ENCODE measurements around the gene GSTA5. TPM values are rescaled to one million over a fixed set of nuclear protein-coding genes. Genes with fewer than 3 reads are reported as not detected.
"Not testable (repeated sequence)": the region's sequence is repeated elsewhere in the genome, so short reads cannot be mapped to it uniquely, and the experiment has no call there.

The GSTA5 gene
- not detected for total RNA-seq

- H3K4me3 Mint-ChIP-seq: no peak within 1 kb of the TSS
- no peaks in the 10 kb centered on the region for H3K36me3 Mint-ChIP-seq
- no peak for ATAC-seq
- peaks cover 23 to 34% of the 10 kb centered on the region in 2 donors for H3K27me3 Mint-ChIP-seq
- H3K27ac Mint-ChIP-seq: no peak within 1 kb of the TSS
- no peaks in the 10 kb centered on the region for H3K4me1 Mint-ChIP-seq (ENCODE audit: low read depth in 2 of 2)
- no peaks in the 10 kb centered on the region for H3K9me3 Mint-ChIP-seq
- DNase-seq (ENCODE audit: low spot score): no peak
Measured at GRCh38 chr6:52840763-52841585, at the start of gene GSTA5. TSS of gene GSTA5 (minus strand) at chr6:52840813.

GRCh38 chr6:52890018-52890417, 49.4 kb upstream of the GSTA5 start:
- Mint-ChIP-seq H3K4me1 (ENCODE audit: low read depth in 2 of 2) (no peaks in the 10 kb centered on the region), H3K27ac (no peak overlapping the region), H3K4me3 (no peak overlapping the region), H3K36me3 (no peaks in the 10 kb centered on the region), H3K27me3 (peaks cover 8 to 12% of the 10 kb centered on the region in 2 donors), H3K9me3 (no peaks in the 10 kb centered on the region)
- DNase-seq (ENCODE audit: low spot score): no peak
- no peak for ATAC-seq

GRCh38 chr6:52887910-52888524, 47.4 kb upstream of the GSTA5 start:
- Mint-ChIP-seq H3K4me1 (ENCODE audit: low read depth in 2 of 2) (no peaks in the 10 kb centered on the region), H3K27ac (no peak overlapping the region), H3K36me3 (no peaks in the 10 kb centered on the region), H3K4me3 (no peak overlapping the region), H3K9me3 (no peaks in the 10 kb centered on the region), H3K27me3 (peaks cover 8 to 9% of the 10 kb centered on the region in 2 donors)
- DNase-seq (ENCODE audit: low spot score) (no peak), ATAC-seq (no peak)

DNA sequence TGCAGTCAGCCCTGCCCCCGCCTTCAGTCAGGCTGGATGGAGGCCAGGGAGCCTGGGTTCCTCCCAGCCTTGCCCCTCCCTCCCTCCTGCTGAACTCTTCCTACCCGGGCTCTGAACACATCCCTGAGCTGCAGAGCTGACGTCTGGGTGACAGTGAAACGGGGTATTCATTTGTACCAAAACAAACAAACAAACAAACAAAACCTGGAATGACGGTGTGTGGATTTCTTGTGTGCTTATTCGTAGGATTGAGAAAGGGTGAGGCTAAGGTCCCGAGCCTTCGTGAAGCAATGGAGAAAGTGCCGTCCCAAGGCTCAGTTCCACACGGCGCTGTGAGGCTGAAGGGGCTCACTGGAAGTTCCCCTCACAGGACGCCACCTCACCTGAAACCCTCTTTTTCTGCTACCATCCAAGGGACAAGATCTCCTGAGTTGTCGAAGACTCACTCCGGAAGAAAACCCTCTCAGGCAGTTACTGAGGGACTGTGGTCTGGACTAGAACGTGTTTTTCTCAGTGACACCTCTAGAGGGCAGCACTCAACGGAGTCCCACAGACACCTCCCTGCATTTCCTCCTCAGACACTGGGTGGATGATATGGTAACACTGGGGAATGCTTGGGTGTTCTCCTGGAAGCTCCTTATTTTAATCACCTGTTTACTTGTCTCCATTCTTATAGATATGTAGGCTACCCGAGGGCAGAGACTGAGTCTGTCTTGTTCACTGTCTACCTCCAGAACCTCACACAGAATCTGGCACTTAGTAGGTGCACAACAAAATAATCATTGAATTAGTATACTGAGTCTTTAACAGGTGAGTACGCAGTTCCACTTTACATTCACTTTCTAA, 41.6 kb upstream of the GSTA5 start:
- Mint-ChIP-seq H3K4me1 (ENCODE audit: low read depth in 2 of 2) (peaks cover 4 to 6% of the 10 kb centered on the region in 2 donors), H3K9me3 (no peaks in the 10 kb centered on the region), H3K4me3 (peak overlapping the region; percentile 83), H3K27me3 (peaks cover 0 to 3% of the 10 kb centered on the region in 2 donors), H3K27ac (peak overlapping the region in 1 of 2 donors; percentile 57), H3K36me3 (no peaks in the 10 kb centered on the region)
- peak; percentile 75 for DNase-seq (ENCODE audit: low spot score)
- peak; percentile 93 to 94 for ATAC-seq

DNA sequence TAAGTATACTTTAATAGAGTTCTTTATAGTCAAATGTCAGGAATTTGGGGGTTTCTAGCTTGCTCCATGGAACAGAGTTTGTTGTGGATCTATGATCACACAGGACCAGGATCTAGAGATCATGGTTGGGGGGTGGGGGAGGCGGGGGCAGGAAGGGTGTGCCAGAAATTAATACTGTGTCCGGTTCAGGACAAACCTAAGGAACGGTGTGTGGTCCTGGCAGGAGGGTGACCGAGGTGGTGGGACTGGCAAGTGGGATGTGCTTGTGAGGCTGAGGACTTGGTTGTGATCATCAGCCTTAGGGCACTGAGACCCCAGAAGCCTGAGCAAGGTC, 41.0 kb upstream of the GSTA5 start:
- Mint-ChIP-seq H3K4me3 (peak overlapping the region; percentile 83), H3K4me1 (ENCODE audit: low read depth in 2 of 2) (peaks cover 4 to 6% of the 10 kb centered on the region in 2 donors), H3K36me3 (no peaks in the 10 kb centered on the region), H3K27ac (peak overlapping the region in 1 of 2 donors; percentile 57), H3K9me3 (no peaks in the 10 kb centered on the region), H3K27me3 (peaks cover 0 to 3% of the 10 kb centered on the region in 2 donors)
- ATAC-seq (no peak), DNase-seq (ENCODE audit: low spot score) (no peak)

DNA sequence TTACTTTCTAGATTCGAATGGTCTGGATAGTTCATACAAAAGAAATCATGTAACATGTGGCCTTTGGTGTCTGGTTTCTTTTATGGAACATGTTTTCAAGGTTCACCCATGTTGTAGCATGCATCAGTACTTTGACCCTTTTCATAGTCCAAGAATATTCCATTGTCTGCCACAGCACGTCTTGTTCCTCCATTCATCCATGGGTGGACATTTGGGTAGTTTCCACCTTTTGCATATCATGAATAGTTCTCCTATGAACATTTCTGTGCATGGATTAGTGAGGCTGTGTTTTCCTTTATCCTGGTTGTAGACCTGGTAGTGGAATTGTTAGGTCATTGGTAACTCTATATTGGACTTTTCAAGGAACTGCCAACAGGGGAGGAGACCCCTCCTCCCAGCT, 37.2 kb upstream of the GSTA5 start:
- DNase-seq (ENCODE audit: low spot score) (no peak), ATAC-seq (no peak)
- no peak overlapping the region for H3K4me3 Mint-ChIP-seq
- peaks cover 11 to 16% of the 10 kb centered on the region in 2 donors for H3K27me3 Mint-ChIP-seq
- H3K27ac Mint-ChIP-seq: no peak overlapping the region
- H3K9me3 Mint-ChIP-seq: no peaks in the 10 kb centered on the region
- no peaks in the 10 kb centered on the region for H3K36me3 Mint-ChIP-seq
- H3K4me1 Mint-ChIP-seq (ENCODE audit: low read depth in 2 of 2): peaks cover 4 to 6% of the 10 kb centered on the region in 2 donors

DNA sequence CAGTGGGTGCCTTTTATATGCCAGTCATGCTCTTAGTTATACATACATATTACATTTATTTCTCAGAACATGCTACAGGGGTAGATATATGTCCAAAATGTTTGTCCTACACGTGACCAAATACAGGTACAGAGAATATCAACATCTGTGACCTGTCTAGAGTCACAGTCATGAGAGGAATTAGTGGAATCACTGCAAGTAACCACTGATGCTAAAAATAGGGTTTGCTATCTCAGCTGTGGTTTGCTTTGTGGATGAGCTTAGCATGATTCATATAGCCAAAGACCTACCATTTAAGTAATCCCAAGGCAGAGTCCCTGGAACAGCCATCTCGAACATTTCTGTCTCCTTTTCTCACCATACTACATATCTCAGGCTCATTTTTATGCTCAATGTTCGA, 36.6 kb upstream of the GSTA5 start:
- Mint-ChIP-seq H3K27me3 (peaks cover 11 to 17% of the 10 kb centered on the region in 2 donors), H3K4me1 (ENCODE audit: low read depth in 2 of 2) (peaks cover 3 to 4% of the 10 kb centered on the region in 2 donors), H3K27ac (no peak overlapping the region), H3K4me3 (no peak overlapping the region), H3K36me3 (no peaks in the 10 kb centered on the region), H3K9me3 (no peaks in the 10 kb centered on the region)
- DNase-seq (ENCODE audit: low spot score): no peak
- ATAC-seq: peak in 1 of 2 donors; percentile 37

DNA sequence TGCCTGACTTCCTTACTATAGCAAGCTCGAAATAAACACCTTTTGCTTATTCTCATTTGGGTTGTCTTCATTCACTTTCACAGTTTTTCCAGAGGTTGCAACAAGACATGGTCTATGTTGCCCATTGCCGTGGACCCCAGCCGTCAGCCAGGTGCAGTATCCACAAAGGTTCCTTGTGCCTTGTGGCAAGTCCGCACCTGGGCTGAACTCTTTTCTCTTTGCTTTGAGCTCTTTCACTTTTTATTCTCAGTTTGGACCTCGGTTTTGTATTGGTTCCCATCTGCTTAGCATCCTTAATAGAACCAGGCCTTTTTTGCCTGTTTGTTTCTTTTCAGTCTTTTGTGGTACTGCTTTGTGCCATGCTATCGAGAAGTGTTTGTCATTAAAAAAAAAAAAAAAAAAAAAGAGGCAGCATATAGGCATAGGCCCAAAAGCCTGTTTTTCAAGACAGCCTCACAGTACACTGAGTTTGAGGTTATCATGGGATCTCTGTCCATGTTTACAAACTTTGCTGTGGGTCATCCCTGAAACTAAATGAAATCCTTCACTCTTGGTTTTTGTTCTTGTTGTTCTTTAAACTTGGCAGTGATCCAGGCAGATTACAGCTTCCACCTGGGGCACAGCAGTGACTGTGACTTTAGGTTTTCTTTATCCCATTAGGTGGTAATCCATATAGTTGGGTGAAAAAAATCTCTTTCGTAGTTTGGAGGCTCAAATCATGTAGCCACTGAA, 35.6 kb upstream of the GSTA5 start:
- Mint-ChIP-seq H3K27me3 (peaks cover 14 to 23% of the 10 kb centered on the region in 2 donors), H3K4me1 (ENCODE audit: low read depth in 2 of 2) (no peaks in the 10 kb centered on the region), H3K9me3 (no peaks in the 10 kb centered on the region), H3K27ac (no peak overlapping the region), H3K4me3 (no peak overlapping the region), H3K36me3 (no peaks in the 10 kb centered on the region)
- no peak for ATAC-seq
- no peak for DNase-seq (ENCODE audit: low spot score)

DNA sequence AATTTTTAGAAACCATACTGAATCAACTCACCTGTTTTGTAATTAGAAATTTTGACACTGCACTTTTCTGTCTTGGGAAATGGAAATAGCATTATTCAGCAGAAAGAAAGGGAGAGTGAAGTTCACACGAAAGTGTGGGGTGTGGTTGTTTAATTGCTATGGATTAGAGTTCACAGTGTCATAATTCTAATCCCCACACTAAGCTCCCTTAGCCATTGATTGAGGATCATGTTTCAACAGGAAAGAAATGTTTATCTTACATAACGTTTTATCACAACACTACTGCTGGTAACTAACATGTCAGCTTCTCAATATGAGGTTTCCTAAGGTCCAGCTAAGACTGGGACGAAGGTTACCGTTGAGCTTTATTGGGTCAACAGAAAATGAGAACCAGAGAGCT, 31.4 kb upstream of the GSTA5 start:
- DNase-seq (ENCODE audit: low spot score) (no peak), ATAC-seq (no peak)
- Mint-ChIP-seq H3K27me3 (peaks cover 12 to 24% of the 10 kb centered on the region in 2 donors), H3K9me3 (no peaks in the 10 kb centered on the region), H3K4me3 (no peak overlapping the region), H3K27ac (no peak overlapping the region), H3K36me3 (no peaks in the 10 kb centered on the region), H3K4me1 (ENCODE audit: low read depth in 2 of 2) (no peaks in the 10 kb centered on the region)

DNA sequence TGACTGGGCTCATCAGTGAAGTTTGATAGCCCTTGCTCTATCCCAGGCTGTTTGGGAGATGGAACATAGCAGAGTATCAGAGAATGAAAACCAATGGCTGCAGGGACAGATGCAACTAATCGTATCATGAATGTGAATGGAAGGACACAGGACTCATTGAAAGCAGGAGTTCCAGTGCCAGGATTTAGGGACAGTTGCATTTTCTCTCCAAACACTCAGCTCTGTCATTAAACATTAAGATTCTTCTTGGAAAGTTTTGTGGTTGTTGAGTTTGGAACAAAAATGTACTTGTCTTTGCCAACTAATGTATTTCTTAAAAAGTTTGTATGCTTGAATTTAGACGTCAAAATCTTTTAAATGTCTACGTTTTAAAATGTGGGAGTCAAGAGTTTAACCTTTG, 31.0 kb upstream of the GSTA5 start:
- Mint-ChIP-seq H3K27me3 (peaks cover 12 to 24% of the 10 kb centered on the region in 2 donors), H3K36me3 (no peaks in the 10 kb centered on the region), H3K4me1 (ENCODE audit: low read depth in 2 of 2) (no peaks in the 10 kb centered on the region), H3K27ac (no peak overlapping the region), H3K4me3 (no peak overlapping the region), H3K9me3 (no peaks in the 10 kb centered on the region)
- no peak for DNase-seq (ENCODE audit: low spot score)
- ATAC-seq: no peak

GRCh38 chr6:52870335-52871091, 29.9 kb upstream of the GSTA5 start:
- not testable (repeated sequence) for ATAC-seq; H3K4me3 Mint-ChIP-seq; DNase-seq (ENCODE audit: low spot score); H3K4me1 Mint-ChIP-seq (ENCODE audit: low read depth in 2 of 2); H3K36me3 Mint-ChIP-seq; H3K9me3 Mint-ChIP-seq; H3K27ac Mint-ChIP-seq
- H3K27me3 Mint-ChIP-seq: peaks cover 14 to 26% of the 10 kb centered on the region in 2 donors

DNA sequence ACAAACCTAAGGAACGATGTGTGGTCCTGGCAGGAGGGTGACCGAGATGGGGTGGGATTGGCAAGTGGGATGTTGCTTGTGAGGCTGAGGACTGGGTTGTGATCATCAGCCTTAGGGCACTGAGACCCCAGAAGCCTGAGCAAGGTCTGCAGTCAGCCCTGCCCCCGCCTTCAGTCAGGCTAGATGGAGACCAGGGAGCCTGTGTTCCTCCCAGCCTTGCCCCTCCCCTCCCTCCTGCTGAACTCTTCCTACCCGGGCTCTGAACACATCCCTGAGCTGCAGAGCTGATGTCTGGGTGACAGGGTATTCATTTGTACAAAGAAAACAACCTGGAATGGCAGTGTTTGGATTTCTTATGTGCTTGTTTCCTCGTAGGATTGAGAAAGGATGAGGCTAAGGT, 28.3 kb upstream of the GSTA5 start:
- H3K4me1 Mint-ChIP-seq (ENCODE audit: low read depth in 2 of 2); ATAC-seq; DNase-seq (ENCODE audit: low spot score); H3K4me3 Mint-ChIP-seq; H3K27ac Mint-ChIP-seq; H3K36me3 Mint-ChIP-seq; H3K9me3 Mint-ChIP-seq: not testable (repeated sequence)
- peaks cover 11 to 34% of the 10 kb centered on the region in 2 donors for H3K27me3 Mint-ChIP-seq

- no peak for ATAC-seq
- Mint-ChIP-seq H3K27ac (no peak overlapping the region), H3K36me3 (no peaks in the 10 kb centered on the region), H3K4me3 (no peak overlapping the region), H3K27me3 (peaks cover 10 to 33% of the 10 kb centered on the region in 2 donors), H3K4me1 (ENCODE audit: low read depth in 2 of 2) (no peaks in the 10 kb centered on the region), H3K9me3 (no peaks in the 10 kb centered on the region)
- no peak for DNase-seq (ENCODE audit: low spot score)
Measured at GRCh38 chr6:52868240-52868639, 27.6 kb upstream of the GSTA5 start.

Data from natural killer cell treated with Interleukin-12 subunit alpha and Interleukin-12 subunit beta and Interleukin-15 and Interleukin-18, amount 100 ng/mL, for 72 hours (primary cell).